Psoas muscle (tissue), 8 donors: ENCODE results near the gene KRTAP1-4. TPM values are rescaled to one million over a fixed set of nuclear protein-coding genes. Genes with fewer than 3 reads are reported as not detected.
"Not testable (repeated sequence)": the region's sequence is repeated elsewhere in the genome, so short reads cannot be mapped to it uniquely, and the experiment has no call there.

ENCODE experiments used
- ATAC-seq, 4 donors: fragments of 200-7000 bp; cut with Tn5 transposase; one replicate each; pipeline ENCODE4 v1.9.1; 2020; ENCODE audit warnings: moderate library complexity in 3 of 4, mild to moderate bottlenecking in 2 of 4
- DNase-seq, 2 donors: peaks; one replicate each; pipeline ENCODE4 v3.0.0-alpha.2; 2020
- H3K27ac ChIP-seq: fragments of 200-600 bp; one replicate; pipeline ENCODE4 v1.8.0; 2022
- H3K27me3 ChIP-seq, 3 donors: fragments of 200-600 bp in 1 of 3; one replicate each; pipeline versions ENCODE4 v1.6.1 to v1.8.0; 2013 to 2022; ENCODE audit warnings: low read length in 2 of 3, mild to moderate bottlenecking in 2 of 3, moderate library complexity in 1 of 3; ENCODE audit not compliant: insufficient read depth in 3 of 3
- H3K36me3 ChIP-seq, 2 donors: fragments of 200-600 bp in 1 of 2; one replicate each; pipeline versions ENCODE4 v1.6.1 to v1.8.0; 2013 to 2022; ENCODE audit warnings: low read depth in 1 of 2, mild to moderate bottlenecking in 1 of 2, moderate library complexity in 1 of 2; ENCODE audit not compliant: insufficient read depth in 1 of 2
- H3K4me1 ChIP-seq: fragments of 200-600 bp; one replicate; pipeline ENCODE4 v1.8.0; 2022
- H3K4me3 ChIP-seq: fragments of 200-600 bp; one replicate; pipeline ENCODE4 v1.8.0; 2022; ENCODE audit warnings: mild to moderate bottlenecking
- H3K9me3 ChIP-seq: fragments of 200-600 bp; one replicate; pipeline ENCODE4 v1.8.0; 2022
- CTCF ChIP-seq: fragments of 200-600 bp; IDR thresholded peaks from one replicate; pipeline ENCODE4 v1.8.0; 2022; ENCODE audit warnings: antibody characterized with exemption
- WGBS, 3 donors: extraction: QIAGEN DNeasy Blood & Tissue Kit; methylation state at CpG; one replicate each; pipeline versions ENCODE4 v1.1.6 to v1.1.7; 2013; 5-methylcytosine and 5-hydroxymethylcytosine counted together
- intact Hi-C, 2 donors: fragments of 100-400 bp; cut with DNase I; formaldehyde crosslinking; loops; one replicate each; pipeline versions ENCODE4 v1.11.0 to v1.14.2; 2022
- polyA plus RNA-seq, 3 donors: library from polyadenylated mRNA; stranded (reverse); fragments of 200-250 nt; gene quantifications; one replicate each; pipeline ENCODE4 v1.2.3, GENCODE V29; 2013
- total RNA-seq, 4 donors: library from RNA; stranded (reverse); fragmentation: NEBNext Ultra II Directional in 2 of 4; extraction: Animal tissue kit (Norgen Biotek cat#: 25700) in 2 of 4; gene quantifications; one replicate each; pipeline versions ENCODE4 v1.2.1 to v1.2.4, GENCODE V29; 2021 to 2023
- donor health status: healthy with polysubstance abuse.
- donor health status: DM: no; HTN: no; CAD: no; lungs with moderate emphysema.
- donor health status: Bipolar disorder and iron deficiency.
- donor health status: healthy.
- donor health status: DM: yes; HTN: yes; CAD: no.
- donor health status: DM: no; HTN: no; CAD: no.
- donor health status: DM: no; HTN: no; CAD: no.
- donor health status: DM: yes; HTN: yes; CAD: no.

KRTAP1-4 gene
- total and polyA plus RNA-seq, 7 donors, result not detected

- ATAC-seq (no peak), DNase-seq (no peak)
- H3K36me3 ChIP-seq, result no peaks in the 10 kb centered on the region
- H3K9me3 ChIP-seq, result no peaks in the 10 kb centered on the region
- no peak within 1 kb of the TSS for H3K27ac ChIP-seq
- no peak for TF ChIP-seq CTCF
- H3K4me1 ChIP-seq, result no peaks in the 10 kb centered on the region
- peaks cover 0 to 11% (median 5%) of the 10 kb centered on the region in 3 donors for H3K27me3 ChIP-seq
- intact Hi-C loops, result no loop called here
- 81 to 88% (median 85%) methylated on average over 8 of the region's 8 CpGs for WGBS, 3 donors
- no peak within 1 kb of the TSS for H3K4me3 ChIP-seq
These were observed 21.2 kb downstream of the KRTAP1-4 start, which contains the start of gene KRTAP3-1 for GRCh38 chr17:41008811-41009210. Gene KRTAP3-1 (minus strand): TSS chr17:41009128. CDS start chr17:41009074, 54 bp downstream.

GRCh38 chr17:41004397-41004796 lies 25.6 kb downstream of the KRTAP1-4 start:
- H3K27me3 ChIP-seq, result peaks cover 4 to 16% (median 5%) of the 10 kb centered on the region in 3 donors
- no peak for TF ChIP-seq CTCF
- DNase-seq (no peak), ATAC-seq (no peak)
- H3K9me3 ChIP-seq, result no peaks in the 10 kb centered on the region
- H3K27ac ChIP-seq, result no peak overlapping the region
- no peaks in the 10 kb centered on the region for H3K36me3 ChIP-seq
- intact Hi-C loops, result no loop called here
- no peaks in the 10 kb centered on the region for H3K4me1 ChIP-seq
- 90 to 92% (median 91%) methylated on average over 3 of the region's 3 CpGs for WGBS, 3 donors
- H3K4me3 ChIP-seq, result no peak overlapping the region

GRCh38 chr17:41003926-41004325 lies 26.1 kb downstream of the KRTAP1-4 start:
- intact Hi-C loops, result no loop called here
- no peak for TF ChIP-seq CTCF
- 61 to 65% (median 62%) methylated on average over 4 of the region's 4 CpGs for WGBS, 3 donors
- Histone ChIP-seq H3K4me3 (no peak overlapping the region), H3K27me3 (peaks cover 5 to 16% (median 5%) of the 10 kb centered on the region in 3 donors), H3K9me3 (no peaks in the 10 kb centered on the region), H3K27ac (no peak overlapping the region), H3K36me3 (no peaks in the 10 kb centered on the region), H3K4me1 (no peaks in the 10 kb centered on the region)
- DNase-seq, result no peak
- ATAC-seq, result no peak

GRCh38 chr17:41002814-41003213 lies 27.2 kb downstream of the KRTAP1-4 start:
- TF ChIP-seq CTCF, result no peak
- Histone ChIP-seq H3K36me3 (no peaks in the 10 kb centered on the region), H3K9me3 (no peaks in the 10 kb centered on the region), H3K4me3 (no peak overlapping the region), H3K27ac (no peak overlapping the region), H3K4me1 (no peaks in the 10 kb centered on the region), H3K27me3 (peaks cover 5 to 16% (median 5%) of the 10 kb centered on the region in 3 donors)
- WGBS, 3 donors, result 39 to 45% (median 40%) methylated on average over 5 of the region's 5 CpGs
- intact Hi-C loops, result no loop called here
- ATAC-seq (no peak), DNase-seq (no peak)

GRCh38 chr17:41001795-41002194 lies 28.2 kb downstream of the KRTAP1-4 start:
- H3K27me3 ChIP-seq, result peaks cover 5 to 16% (median 5%) of the 10 kb centered on the region in 3 donors
- WGBS, 3 donors, result 78 to 89% (median 87%) methylated on average over 4 of the region's 4 CpGs
- H3K4me1 ChIP-seq, result no peaks in the 10 kb centered on the region
- intact Hi-C loops, result no loop called here
- H3K27ac ChIP-seq, result no peak overlapping the region
- ATAC-seq, result no peak
- no peak for TF ChIP-seq CTCF
- no peaks in the 10 kb centered on the region for H3K36me3 ChIP-seq
- H3K9me3 ChIP-seq, result no peaks in the 10 kb centered on the region
- no peak for DNase-seq
- H3K4me3 ChIP-seq, result no peak overlapping the region

GRCh38 chr17:40999563-40999962 lies 30.4 kb downstream of the KRTAP1-4 start, which contains the start of gene KRTAP3-2:
Gene KRTAP3-2 (minus strand): TSS chr17:40999906. CDS start chr17:40999853, 53 bp downstream.
- H3K27me3 ChIP-seq, result peaks cover 0 to 16% (median 5%) of the 10 kb centered on the region in 3 donors
- intact Hi-C loops, ATAC-seq, H3K4me3 ChIP-seq, H3K36me3 ChIP-seq, H3K9me3 ChIP-seq, H3K4me1 ChIP-seq, H3K27ac ChIP-seq, DNase-seq: not testable (repeated sequence)
- 37 to 55% (median 51%) methylated on average over 6 of the region's 6 CpGs for WGBS, 3 donors
